Natural killer cell (primary cell): ENCODE data around the gene KREMEN1. TPM values are rescaled to one million over a fixed set of nuclear protein-coding genes. Genes with fewer than 3 reads are reported as not detected.

Experiments used
- ATAC-seq, 3 donors: fragments of 150-1000 bp in 2 of 3; fragments of 200-7000 bp in 1 of 3; cut with Tn5 transposase; 1 replicate in 1 of 3; 2 replicates in 2 of 3; pipeline ENCODE4 v1.10.0; 2021; ENCODE audit warnings: mild to moderate bottlenecking in 2 of 3, moderate library complexity in 2 of 3
- DNase-seq, 2 donors: peaks; one replicate each; pipeline versions ENCODE4 v3.0.0 to v3.0.0-alpha.2; 2013 to 2021; ENCODE audit warnings: mixed read lengths in 1 of 2
- H3K27ac ChIP-seq: one replicate; pipeline ENCODE4 v1.5.1; 2013; ENCODE audit warnings: mild to moderate bottlenecking, low read length
- H3K27me3 ChIP-seq: one replicate; pipeline ENCODE4 v1.6.1; 2013; ENCODE audit warnings: low read length; ENCODE audit not compliant: control insufficient read depth, insufficient read depth
- H3K36me3 ChIP-seq: one replicate; pipeline ENCODE4 v1.6.1; 2013; ENCODE audit warnings: low read length; ENCODE audit not compliant: control insufficient read depth, insufficient read depth
- H3K4me1 ChIP-seq: one replicate; pipeline ENCODE4 v1.6.1; 2013; ENCODE audit warnings: low read length; ENCODE audit not compliant: control insufficient read depth, insufficient read depth
- H3K4me3 ChIP-seq: one replicate; pipeline ENCODE4 v1.5.1; 2013; ENCODE audit warnings: low read length
- H3K9me3 ChIP-seq: one replicate; pipeline ENCODE4 v1.6.1; 2013; ENCODE audit warnings: low read length; ENCODE audit not compliant: control insufficient read depth, insufficient read depth
- H3K27ac Mint-ChIP-seq, 2 donors: one replicate each; pipeline ENCODE4 v1.8.0; 2022; ENCODE audit warnings: mild to moderate bottlenecking in 2 of 2, mixed read lengths in 2 of 2, moderate library complexity in 1 of 2
- H3K27me3 Mint-ChIP-seq, 2 donors: one replicate each; pipeline ENCODE4 v1.8.0; 2022; ENCODE audit warnings: low read depth in 2 of 2, mixed read lengths in 2 of 2
- H3K36me3 Mint-ChIP-seq: one replicate; pipeline ENCODE4 v1.8.0; 2022; ENCODE audit warnings: mixed read lengths
- H3K4me1 Mint-ChIP-seq, 2 donors: one replicate each; pipeline ENCODE4 v1.8.0; 2022; ENCODE audit warnings: mixed read lengths in 2 of 2
- H3K4me3 Mint-ChIP-seq: one replicate; pipeline ENCODE4 v1.8.0; 2022; ENCODE audit warnings: mild to moderate bottlenecking, moderate library complexity, mixed read lengths
- H3K9me3 Mint-ChIP-seq, 2 donors: one replicate each; pipeline ENCODE4 v1.8.0; 2022; ENCODE audit warnings: mixed read lengths in 2 of 2
- WGBS: methylation state at CpG from one replicate; pipeline ENCODE4 v1.1.7; 2013; ENCODE audit warnings: missing lambda C conversion rate; ENCODE audit not compliant: insufficient coverage; 5-methylcytosine and 5-hydroxymethylcytosine counted together
- intact Hi-C: fragments of 100-400 bp; cut with micrococcal nuclease; formaldehyde crosslinking; loops from one replicate; pipeline ENCODE4 v1.14.2; 2022
- total RNA-seq, 4 donors: library from RNA; stranded (reverse); fragments of 120-200 nt in 1 of 4; gene quantifications; one replicate each; pipeline versions ENCODE4 v1.2.3 to v1.2.4, GENCODE V29; 2013 to 2022
- TF ChIP-seq, protein P1 (sequence below): fragments of 200-600 bp; IDR thresholded peaks from one replicate; pipeline ENCODE4 v1.8.0; 2022; ENCODE audit warnings: antibody characterized with exemption

KREMEN1 gene
- total RNA-seq, 3 donors from 2014 or later (not counting 1 experiment from before 2014, with no cell fraction given), result 0.23 TPM; not detected in 2

DNA sequence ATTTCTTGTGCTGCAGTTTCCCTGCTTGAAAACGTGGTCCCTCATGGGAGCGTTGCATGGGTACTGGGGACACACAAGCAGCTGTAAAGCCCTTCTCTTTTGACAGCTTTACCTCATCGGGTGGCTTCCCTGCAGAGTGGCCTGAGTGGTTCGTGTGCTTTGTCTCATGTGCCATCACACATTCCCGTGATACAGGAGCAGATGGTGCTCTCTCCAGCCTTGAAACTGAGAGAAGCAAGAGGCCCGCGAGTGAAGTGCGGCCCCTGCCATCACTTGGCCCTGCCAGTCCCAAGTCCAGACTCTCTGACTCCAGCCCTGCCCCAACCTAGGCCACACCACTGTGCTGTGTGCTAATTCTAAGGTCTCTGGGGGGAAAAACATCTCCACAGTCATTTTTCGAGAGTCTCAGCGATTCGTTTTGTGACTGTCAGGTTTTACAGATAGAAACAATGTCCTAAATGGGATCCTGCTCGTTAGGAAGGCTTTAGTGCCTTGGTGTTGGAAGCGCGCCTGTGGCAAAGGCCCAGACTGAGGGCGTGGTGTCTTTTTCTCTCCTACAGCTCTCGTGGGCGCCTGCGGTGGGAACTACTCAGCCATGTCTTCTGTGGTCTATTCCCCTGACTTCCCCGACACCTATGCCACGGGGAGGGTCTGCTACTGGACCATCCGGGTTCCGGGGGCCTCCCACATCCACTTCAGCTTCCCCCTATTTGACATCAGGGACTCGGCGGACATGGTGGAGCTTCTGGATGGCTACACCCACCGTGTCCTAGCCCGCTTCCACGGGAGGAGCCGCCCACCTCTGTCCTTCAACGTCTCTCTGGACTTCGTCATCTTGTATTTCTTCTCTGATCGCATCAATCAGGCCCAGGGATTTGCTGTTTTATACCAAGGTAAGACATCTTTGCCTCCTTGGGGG lies 64.2 kb downstream of the KREMEN1 start:
- Histone ChIP-seq H3K4me3 (no peak overlapping the region), H3K9me3 (no peaks in the 10 kb centered on the region), H3K27ac (no peak overlapping the region), H3K4me1 (no peaks in the 10 kb centered on the region), H3K36me3 (no peaks in the 10 kb centered on the region), H3K27me3 (no peaks in the 10 kb centered on the region)
- H3K4me3 Mint-ChIP-seq, result no peak overlapping the region
- ATAC-seq, result no peak
- H3K27ac Mint-ChIP-seq, result no peak overlapping the region
- TF ChIP-seq, protein P1, sequence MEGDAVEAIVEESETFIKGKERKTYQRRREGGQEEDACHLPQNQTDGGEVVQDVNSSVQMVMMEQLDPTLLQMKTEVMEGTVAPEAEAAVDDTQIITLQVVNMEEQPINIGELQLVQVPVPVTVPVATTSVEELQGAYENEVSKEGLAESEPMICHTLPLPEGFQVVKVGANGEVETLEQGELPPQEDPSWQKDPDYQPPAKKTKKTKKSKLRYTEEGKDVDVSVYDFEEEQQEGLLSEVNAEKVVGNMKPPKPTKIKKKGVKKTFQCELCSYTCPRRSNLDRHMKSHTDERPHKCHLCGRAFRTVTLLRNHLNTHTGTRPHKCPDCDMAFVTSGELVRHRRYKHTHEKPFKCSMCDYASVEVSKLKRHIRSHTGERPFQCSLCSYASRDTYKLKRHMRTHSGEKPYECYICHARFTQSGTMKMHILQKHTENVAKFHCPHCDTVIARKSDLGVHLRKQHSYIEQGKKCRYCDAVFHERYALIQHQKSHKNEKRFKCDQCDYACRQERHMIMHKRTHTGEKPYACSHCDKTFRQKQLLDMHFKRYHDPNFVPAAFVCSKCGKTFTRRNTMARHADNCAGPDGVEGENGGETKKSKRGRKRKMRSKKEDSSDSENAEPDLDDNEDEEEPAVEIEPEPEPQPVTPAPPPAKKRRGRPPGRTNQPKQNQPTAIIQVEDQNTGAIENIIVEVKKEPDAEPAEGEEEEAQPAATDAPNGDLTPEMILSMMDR, result no peak
- H3K36me3 Mint-ChIP-seq, result no peaks in the 10 kb centered on the region
- intact Hi-C loops, result loop anchor here (5.0 kb wide), 1 partner anchor 730 kb away; no protein-coding TSS in a partner anchor
- no peaks in the 10 kb centered on the region for H3K4me1 Mint-ChIP-seq
- WGBS, result 89% methylated on average over 31 of the region's 31 CpGs
- H3K9me3 Mint-ChIP-seq, result no peaks in the 10 kb centered on the region
- H3K27me3 Mint-ChIP-seq, result peaks cover 13 to 17% of the 10 kb centered on the region in 2 donors
- no peak for DNase-seq

DNA sequence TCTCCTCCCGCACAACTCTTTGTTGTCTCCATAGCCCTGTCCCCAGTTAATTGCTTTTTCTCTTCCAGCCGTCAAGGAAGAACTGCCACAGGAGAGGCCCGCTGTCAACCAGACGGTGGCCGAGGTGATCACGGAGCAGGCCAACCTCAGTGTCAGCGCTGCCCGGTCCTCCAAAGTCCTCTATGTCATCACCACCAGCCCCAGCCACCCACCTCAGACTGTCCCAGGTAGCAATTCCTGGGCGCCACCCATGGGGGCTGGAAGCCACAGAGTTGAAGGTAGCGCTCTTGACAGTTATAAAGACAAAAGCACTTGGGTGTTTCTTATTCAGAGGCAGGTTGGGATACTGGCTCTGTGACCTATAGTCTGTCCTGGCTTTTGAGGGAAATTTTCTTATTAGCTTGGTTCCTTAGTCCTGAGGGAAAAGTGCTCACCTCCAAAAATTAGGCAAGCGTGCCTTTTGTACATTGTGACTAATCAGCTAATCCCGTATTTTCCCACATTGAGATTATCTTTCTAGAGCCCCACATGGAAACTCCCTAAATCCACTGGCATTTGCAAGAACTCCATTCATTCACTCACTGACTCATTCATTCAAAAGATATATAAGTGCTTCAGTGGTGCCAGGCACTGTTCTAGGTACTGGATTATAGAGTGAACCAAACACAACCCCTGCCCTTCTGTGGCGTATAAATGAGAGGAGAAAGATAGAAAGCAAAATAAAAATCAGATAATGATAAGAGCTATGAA lies 65.9 kb downstream of the KREMEN1 start:
- Histone ChIP-seq H3K27me3 (no peaks in the 10 kb centered on the region), H3K4me1 (no peaks in the 10 kb centered on the region), H3K27ac (no peak overlapping the region), H3K9me3 (no peaks in the 10 kb centered on the region), H3K36me3 (no peaks in the 10 kb centered on the region), H3K4me3 (no peak overlapping the region)
- TF ChIP-seq, protein P1, result no peak
- Mint-ChIP-seq H3K27ac (no peak overlapping the region), H3K4me3 (no peak overlapping the region), H3K9me3 (no peaks in the 10 kb centered on the region), H3K27me3 (peaks cover 10 to 15% of the 10 kb centered on the region in 2 donors), H3K4me1 (no peaks in the 10 kb centered on the region), H3K36me3 (no peaks in the 10 kb centered on the region)
- ATAC-seq, result no peak
- WGBS, result 94% methylated on average over 13 of the region's 13 CpGs
- intact Hi-C loops, result loop anchor here (5.0 kb wide), 1 partner anchor 731 kb away; no protein-coding TSS in a partner anchor
- DNase-seq, result no peak

DNA sequence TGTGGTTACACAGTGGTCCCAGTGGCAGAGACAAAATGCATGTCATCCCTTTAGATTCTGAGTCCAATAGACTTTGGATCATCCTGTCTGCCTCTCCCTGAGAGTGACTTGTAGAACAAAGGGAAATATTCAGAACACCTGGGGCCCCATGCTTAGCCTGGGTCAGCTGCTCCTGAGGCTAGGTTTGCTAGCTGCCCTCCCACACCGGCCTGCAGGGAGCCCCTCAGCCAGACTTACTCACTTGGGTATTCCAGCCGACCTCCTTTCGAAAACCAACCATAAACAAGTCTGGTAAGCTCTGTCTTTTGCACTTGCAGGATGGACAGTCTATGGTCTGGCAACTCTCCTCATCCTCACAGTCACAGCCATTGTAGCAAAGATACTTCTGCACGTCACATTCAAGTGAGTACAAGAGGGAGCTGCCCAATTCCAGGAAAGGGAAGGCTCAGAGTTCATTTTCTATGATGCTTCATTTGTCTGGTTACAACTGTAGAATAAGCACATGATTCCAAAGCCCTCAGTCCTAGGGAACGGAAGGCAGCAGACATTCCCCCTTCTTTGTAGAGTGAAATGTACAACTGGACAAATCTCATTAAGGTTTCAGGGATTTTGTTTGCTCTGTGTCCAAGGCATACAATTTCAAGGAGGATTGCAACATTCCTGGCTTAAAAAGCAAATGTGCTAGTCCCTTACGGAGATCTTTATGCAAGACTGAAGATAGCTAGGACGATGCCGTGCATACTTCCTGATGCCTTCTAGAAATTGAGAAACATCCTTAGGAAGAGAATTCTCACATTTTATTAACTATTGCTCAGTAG lies 67.3 kb downstream of the KREMEN1 start:
- no peaks in the 10 kb centered on the region for H3K36me3 ChIP-seq
- Mint-ChIP-seq H3K27ac (no peak overlapping the region), H3K36me3 (no peaks in the 10 kb centered on the region), H3K4me1 (no peaks in the 10 kb centered on the region), H3K27me3 (peaks cover 3 to 6% of the 10 kb centered on the region in 2 donors), H3K9me3 (no peaks in the 10 kb centered on the region), H3K4me3 (no peak overlapping the region)
- no peaks in the 10 kb centered on the region for H3K27me3 ChIP-seq
- WGBS, result 84% methylated on average over 8 of the region's 8 CpGs
- H3K27ac ChIP-seq, result no peak overlapping the region
- H3K4me1 ChIP-seq, result no peaks in the 10 kb centered on the region
- no peak overlapping the region for H3K4me3 ChIP-seq
- no peaks in the 10 kb centered on the region for H3K9me3 ChIP-seq
- intact Hi-C loops, result loop anchor here (5.0 kb wide), 1 partner anchor 733 kb away; no protein-coding TSS in a partner anchor
- ATAC-seq, result no peak
- DNase-seq, result no peak
- TF ChIP-seq, protein P1, result no peak
